Measurements from ENCODE around the gene RTP3. TPM values are rescaled to one million over a fixed set of nuclear protein-coding genes. Genes with fewer than 3 reads are reported as not detected.

The RTP3 gene
- polyA plus RNA-seq, 2 of the 4 experiments (the other 2 are of a cell fraction) = not detected

GRCh38 chr3:46454209-46454595 lies 43.6 kb upstream of the RTP3 start:
- WGBS (ENCODE audit: missing lambda C conversion rate) = 12% methylated on average over 3 of the region's 3 CpGs
- CTCF ChIA-PET = interaction anchor here (0.7 to 1.0 kb wide), 2 partner anchors 11 to 12 kb away, joined by 3 to 5 read pairs; no protein-coding TSS in a partner anchor

GRCh38 chr3:46454606-46455005 lies 43.2 kb upstream of the RTP3 start:
- TF ChIP-seq HOXA7 (CRISPR knock-in tag; IDR thresholded peaks at IDR 0.05) (no peak), RAD21 (conservative IDR thresholded peaks at IDR 0.05 in 1 of 2, IDR thresholded peaks at IDR 0.05 in 1 of 2) (no peak), ELK1 (IDR thresholded peaks at IDR 0.05; ENCODE audit: low read depth, low read length) (no peak), MYC (IDR thresholded peaks at IDR 0.05; ENCODE audit: borderline replicate concordance, low read length) (no peak)
- H3K4me2 ChIP-seq = no peak overlapping the region
- H3K9me3 ChIP-seq = no peaks in the 10 kb centered on the region
- POLR2A ChIA-PET = no interaction called here
- no peak for DNase-seq (ENCODE audit: low read depth in 1 of 2, low spot score in 1 of 2)
- H3K4me1 ChIP-seq = no peaks in the 10 kb centered on the region
- H3K27ac ChIP-seq = no peak overlapping the region
- no peak for FAIRE-seq
- H3K4me3 ChIP-seq = no peak overlapping the region
- WGBS (ENCODE audit: missing lambda C conversion rate) = 53% methylated on average over 6 of the region's 7 CpGs
- CTCF ChIA-PET = interaction anchor here (0.7 to 1.2 kb wide), 3 partner anchors 11 to 12 kb away, joined by 3 to 5 read pairs (median 4); no protein-coding TSS in a partner anchor
- ATAC-seq = 0 out of 6 replicates have a peak, but pooled peaks of 1 of the 2 experiments have one; percentile 36

More at GRCh38 chr3:46454209-46454595, 43.6 kb upstream of the RTP3 start:
- FAIRE-seq (no peak), ATAC-seq (no peak), DNase-seq (ENCODE audit: low read depth in 1 of 2, low spot score in 1 of 2) (no peak)
- no peak overlapping the region for H3K27ac ChIP-seq
- H3K9me3 ChIP-seq = no peaks in the 10 kb centered on the region
- no peaks in the 10 kb centered on the region for H3K4me1 ChIP-seq
- H3K4me2 ChIP-seq = no peak overlapping the region
- POLR2A ChIA-PET = no interaction called here
- no peak for TF ChIP-seq SMC3 (IDR thresholded peaks at IDR 0.05)
- no peak for TF ChIP-seq POLR2A (IDR thresholded peaks at IDR 0.05; ENCODE audit: low read length)
- no peak for TF ChIP-seq ESRRA (IDR thresholded peaks at IDR 0.05; ENCODE audit: borderline replicate concordance, low read length)
- no peak for TF ChIP-seq TP53 (CRISPR knock-in tag; IDR thresholded peaks at IDR 0.05)
- TF ChIP-seq CBX8 (IDR thresholded peaks at IDR 0.05) = no peak
- TF ChIP-seq FOSB (CRISPR knock-in tag; IDR thresholded peaks at IDR 0.05) = no peak
- no peak for TF ChIP-seq RNF2 (IDR thresholded peaks at IDR 0.05; ENCODE audit: borderline replicate concordance, low read depth)
- no peak for TF ChIP-seq ZSCAN20 (CRISPR knock-in tag; IDR thresholded peaks at IDR 0.05)
- no peak for TF ChIP-seq EHMT2 (IDR thresholded peaks at IDR 0.05; ENCODE audit: low read depth)
- H3K4me3 ChIP-seq = no peak overlapping the region

GRCh38 chr3:46455231-46456115 lies 42.3 kb upstream of the RTP3 start:
- POLR2A ChIA-PET = no interaction called here
- ATAC-seq (peak; percentile 24 to 32; a peak in 1 of 6 replicates), FAIRE-seq (no peak), DNase-seq (ENCODE audit: low read depth in 1 of 2, low spot score in 1 of 2) (no peak)
- TF ChIP-seq CTCF (IDR thresholded peaks at IDR 0.05) = no peak
- no peak for TF ChIP-seq FOXS1 (CRISPR knock-in tag; IDR thresholded peaks at IDR 0.05)
- no peak for TF ChIP-seq FOSB (CRISPR knock-in tag; IDR thresholded peaks at IDR 0.05)
- no peak for TF ChIP-seq ATOH8 (CRISPR knock-in tag; IDR thresholded peaks at IDR 0.05; ENCODE audit: low read depth)
- Histone ChIP-seq H3K4me3 (no peak overlapping the region), H3K27ac (no peak overlapping the region), H3K4me1 (no peaks in the 10 kb centered on the region), H3K4me2 (no peak overlapping the region), H3K9me3 (no peaks in the 10 kb centered on the region)
- 60% methylated on average over 19 of the region's 21 CpGs for WGBS (ENCODE audit: missing lambda C conversion rate)
- CTCF ChIA-PET = interaction anchor here (0.6 to 1.2 kb wide), 2 partner anchors 10 to 13 kb away, joined by 4 read pairs; no protein-coding TSS in a partner anchor

All from A549 (cell line).